Bronchial epithelial cell (primary cell): ENCODE data around the gene SPPL2C. TPM values are rescaled to one million over a fixed set of nuclear protein-coding genes. Genes with fewer than 3 reads are reported as not detected.
"Not testable (repeated sequence)": the region's sequence is repeated elsewhere in the genome, so short reads cannot be mapped to it uniquely, and the experiment has no call there.

Source experiments
- DNase-seq: peaks from one replicate; pipeline ENCODE4 v3.0.0-alpha.2; 2010; ENCODE audit warnings: low read depth
- FAIRE-seq: peaks from 2 replicates; lab custom pipeline; 2011; peaks lifted over from hg19 to GRCh38; lab: Jason Lieb, UNC
- H3K27me3 ChIP-seq: 2 replicates; pipeline ENCODE4 v1.5.1; 2011; ENCODE audit warnings: low read length; ENCODE audit not compliant: control insufficient read depth, insufficient read depth
- H3K36me3 ChIP-seq: 2 replicates; pipeline ENCODE4 v1.5.1; 2011; ENCODE audit warnings: low read length; ENCODE audit not compliant: control insufficient read depth, insufficient read depth
- H3K4me3 ChIP-seq: 2 replicates; pipeline ENCODE4 v1.5.1; 2011; ENCODE audit warnings: mild to moderate bottlenecking, low read depth, low read length, control low read depth
- total RNA-seq: library from RNA; depleted of rRNA; stranded (reverse); fragments of >200 nt; gene quantifications from 2 replicates; pipeline ENCODE4 v1.2.1, GENCODE V29; 2014
- TF ChIP-seq, protein P1 (sequence below): IDR thresholded peaks from 2 replicates; pipeline ENCODE4 v1.5.1; 2011; ENCODE audit warnings: mild to moderate bottlenecking, moderate library complexity, low read length, control low read depth, inconsistent platforms; ENCODE audit not compliant: insufficient read depth, severe bottlenecking

Gene SPPL2C
- total RNA-seq, 1 donor from 2014 or later: not detected

DNA sequence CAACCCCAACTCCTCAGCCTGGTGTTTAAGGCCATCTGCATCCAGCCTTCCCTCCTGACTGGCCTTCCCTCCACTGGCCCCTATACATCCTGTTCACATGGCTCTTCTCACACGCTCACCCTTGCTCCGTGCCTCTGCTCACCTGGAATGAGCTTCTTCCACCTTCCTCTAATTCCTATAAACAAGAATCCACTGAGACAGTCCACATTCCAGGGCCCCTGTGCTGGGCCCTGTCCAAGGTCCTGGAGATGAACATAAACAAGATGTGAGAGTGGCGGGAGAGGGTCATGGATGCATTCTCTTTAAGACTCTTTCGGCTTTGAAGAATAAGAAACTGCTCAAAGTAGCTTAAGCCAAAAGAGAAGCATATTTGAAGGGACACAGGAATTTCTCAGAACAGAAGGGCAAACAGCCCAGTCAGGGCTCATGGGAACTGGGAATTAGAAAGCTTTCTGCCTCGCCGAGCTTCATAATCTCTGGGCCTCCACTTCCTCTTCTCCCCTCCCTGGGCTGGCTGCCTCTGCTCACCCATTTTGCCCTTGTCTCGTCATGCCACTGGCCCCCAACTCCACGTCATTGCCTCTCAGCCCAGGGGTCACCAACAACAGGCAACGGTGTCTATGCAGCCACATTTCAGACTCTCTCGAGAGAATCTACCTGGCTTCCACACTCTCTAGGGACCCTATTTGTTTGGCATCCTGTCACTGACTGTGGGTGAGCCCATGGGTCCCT, 13.5 kb downstream of the SPPL2C start:
- no peaks in the 10 kb centered on the region for H3K27me3 ChIP-seq
- H3K4me3 ChIP-seq: no peak overlapping the region
- TF ChIP-seq, protein P1, sequence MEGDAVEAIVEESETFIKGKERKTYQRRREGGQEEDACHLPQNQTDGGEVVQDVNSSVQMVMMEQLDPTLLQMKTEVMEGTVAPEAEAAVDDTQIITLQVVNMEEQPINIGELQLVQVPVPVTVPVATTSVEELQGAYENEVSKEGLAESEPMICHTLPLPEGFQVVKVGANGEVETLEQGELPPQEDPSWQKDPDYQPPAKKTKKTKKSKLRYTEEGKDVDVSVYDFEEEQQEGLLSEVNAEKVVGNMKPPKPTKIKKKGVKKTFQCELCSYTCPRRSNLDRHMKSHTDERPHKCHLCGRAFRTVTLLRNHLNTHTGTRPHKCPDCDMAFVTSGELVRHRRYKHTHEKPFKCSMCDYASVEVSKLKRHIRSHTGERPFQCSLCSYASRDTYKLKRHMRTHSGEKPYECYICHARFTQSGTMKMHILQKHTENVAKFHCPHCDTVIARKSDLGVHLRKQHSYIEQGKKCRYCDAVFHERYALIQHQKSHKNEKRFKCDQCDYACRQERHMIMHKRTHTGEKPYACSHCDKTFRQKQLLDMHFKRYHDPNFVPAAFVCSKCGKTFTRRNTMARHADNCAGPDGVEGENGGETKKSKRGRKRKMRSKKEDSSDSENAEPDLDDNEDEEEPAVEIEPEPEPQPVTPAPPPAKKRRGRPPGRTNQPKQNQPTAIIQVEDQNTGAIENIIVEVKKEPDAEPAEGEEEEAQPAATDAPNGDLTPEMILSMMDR: no peak
- H3K36me3 ChIP-seq: no peaks in the 10 kb centered on the region
- DNase-seq (peak; percentile 17), FAIRE-seq (no peak)

DNA sequence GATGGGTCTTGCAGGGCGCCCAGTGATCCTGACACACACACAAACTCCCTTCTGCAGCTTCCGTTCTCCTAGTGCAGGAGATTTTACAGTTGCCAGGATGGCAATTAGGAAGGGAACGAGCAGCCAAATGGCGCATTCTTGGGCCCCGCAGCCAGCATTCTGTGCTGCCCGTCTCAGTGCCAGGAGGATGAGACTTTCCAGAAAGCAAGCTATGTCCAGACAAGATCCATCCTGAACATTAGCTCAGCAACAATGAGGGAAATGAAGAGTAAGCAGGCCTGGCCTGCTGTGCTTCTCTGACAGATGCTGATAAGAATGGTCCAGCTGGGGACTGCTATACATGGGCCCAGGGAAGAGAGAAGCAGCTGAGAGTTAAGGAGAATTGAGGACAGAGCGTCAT, 16.5 kb downstream of the SPPL2C start:
- H3K36me3 ChIP-seq: no peaks in the 10 kb centered on the region
- H3K4me3 ChIP-seq: no peak overlapping the region
- FAIRE-seq: no peak
- TF ChIP-seq, protein P1: no peak
- DNase-seq: no peak
- H3K27me3 ChIP-seq: no peaks in the 10 kb centered on the region

DNA sequence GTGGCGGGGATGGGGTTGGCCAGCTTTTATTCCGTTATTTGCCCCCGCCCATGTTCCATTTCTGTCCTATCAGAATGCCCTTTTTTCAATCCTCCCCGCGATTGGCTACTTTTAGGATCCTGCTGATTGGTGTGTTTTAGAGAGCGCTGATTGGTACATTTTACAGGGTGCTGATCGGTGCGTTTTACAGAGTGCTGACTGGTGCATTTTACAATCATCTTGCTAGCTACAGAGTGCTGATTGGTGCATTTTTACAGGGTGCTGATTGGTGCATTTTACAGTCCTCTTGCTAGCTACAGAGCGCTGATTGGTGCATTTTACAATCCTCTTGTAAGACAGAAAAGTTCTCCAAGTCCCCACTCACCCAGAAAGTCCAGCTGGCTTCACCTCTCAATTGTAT, 17.4 kb downstream of the SPPL2C start:
- not testable (repeated sequence) for H3K27me3 ChIP-seq, FAIRE-seq

DNA sequence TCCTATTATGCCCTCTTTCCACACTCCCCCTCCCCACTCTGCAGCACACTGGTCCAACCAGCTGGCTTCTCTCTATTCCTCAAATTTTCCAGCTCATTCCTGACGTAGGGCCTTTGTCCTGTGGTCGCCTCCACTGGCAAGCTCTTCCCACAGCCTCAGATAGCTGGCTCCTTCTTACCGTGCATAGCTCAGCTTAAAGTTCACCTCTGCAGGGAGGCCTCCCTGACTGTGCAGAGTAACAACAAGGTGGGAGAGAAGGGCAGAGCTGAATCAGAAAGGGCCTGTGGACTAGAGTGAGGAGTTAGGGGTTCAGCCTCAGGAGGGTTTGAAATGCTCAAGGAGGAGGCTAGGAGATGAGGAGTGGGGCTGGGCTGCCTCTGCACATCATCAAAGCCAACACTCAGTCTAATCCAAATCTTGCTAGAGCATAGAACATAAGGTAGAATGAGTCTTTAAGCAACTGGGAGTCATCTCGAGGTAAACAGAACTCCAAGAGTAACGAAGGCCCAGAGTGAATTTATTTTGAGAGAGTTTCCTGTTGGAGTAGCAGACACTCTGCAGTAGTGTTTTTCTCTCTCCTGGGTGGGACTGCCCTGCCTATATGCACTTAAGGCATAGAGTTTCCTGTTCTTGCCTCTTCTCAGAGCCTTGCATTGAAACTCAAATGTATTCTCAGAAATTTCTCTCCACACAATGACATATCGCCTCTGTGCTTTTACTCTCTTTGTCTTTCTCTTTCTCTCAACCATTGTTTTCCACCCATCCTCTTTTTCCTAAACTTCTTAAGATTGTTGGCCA, 19.4 kb downstream of the SPPL2C start:
- H3K27me3 ChIP-seq: no peaks in the 10 kb centered on the region
- H3K4me3 ChIP-seq: no peak overlapping the region
- DNase-seq (no peak), FAIRE-seq (no peak)
- TF ChIP-seq, protein P1: no peak
- no peaks in the 10 kb centered on the region for H3K36me3 ChIP-seq

More for the DNA sequence above, 17.4 kb downstream of the SPPL2C start:
- DNase-seq, H3K4me3 ChIP-seq, H3K36me3 ChIP-seq: not testable (repeated sequence)

DNA sequence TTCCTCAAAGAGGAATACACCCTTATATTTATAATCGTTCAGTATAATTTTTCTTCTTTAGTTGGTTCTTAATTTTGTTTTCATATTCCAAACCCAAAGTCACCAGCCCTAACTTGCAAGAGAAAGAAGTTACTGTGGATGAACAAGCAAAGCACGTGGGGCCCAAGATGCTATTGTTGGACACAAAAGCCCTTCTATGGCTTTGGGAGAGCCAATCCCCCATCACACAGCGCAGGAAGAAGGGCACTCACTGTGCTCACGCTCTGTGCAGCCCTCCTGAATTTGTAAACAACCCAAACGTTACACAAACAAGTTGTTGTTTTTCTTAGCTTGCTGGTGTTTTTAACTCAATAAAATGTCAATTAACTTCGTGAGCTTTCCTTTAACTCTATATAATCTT, 22.5 kb downstream of the SPPL2C start:
- Histone ChIP-seq H3K36me3 (no peaks in the 10 kb centered on the region), H3K27me3 (no peaks in the 10 kb centered on the region), H3K4me3 (no peak overlapping the region)
- TF ChIP-seq, protein P1: no peak
- FAIRE-seq (no peak), DNase-seq (no peak)

DNA sequence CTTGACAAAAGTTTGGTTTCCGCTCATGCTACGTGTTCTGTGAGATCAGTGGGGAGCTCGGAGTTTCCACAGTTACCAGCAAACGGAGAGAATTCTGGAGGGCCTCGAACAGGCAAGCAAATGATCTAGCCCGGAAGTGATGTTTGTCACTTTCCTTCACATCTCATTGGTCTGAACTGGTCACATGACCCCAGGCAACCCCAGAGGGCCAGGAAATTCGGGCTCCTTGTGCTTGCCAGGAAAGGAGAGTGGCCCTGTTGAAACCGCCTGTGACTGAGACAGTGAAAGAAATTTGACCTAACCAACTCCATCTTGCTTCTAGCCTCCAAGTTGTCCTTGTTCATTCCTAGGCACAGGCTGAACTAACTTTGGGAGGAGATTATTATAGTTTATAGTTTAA, 23.0 kb downstream of the SPPL2C start:
- Histone ChIP-seq H3K4me3 (no peak overlapping the region), H3K27me3 (no peaks in the 10 kb centered on the region), H3K36me3 (no peaks in the 10 kb centered on the region)
- no peak for DNase-seq
- FAIRE-seq: peak; percentile 13
- TF ChIP-seq, protein P1: no peak
